Right renal cortex interstitium (tissue), 3 donors: Measurements from ENCODE around the gene A4GALT. TPM values are rescaled to one million over a fixed set of nuclear protein-coding genes. Genes with fewer than 3 reads are reported as not detected.
"Not testable (repeated sequence)": the region's sequence is repeated elsewhere in the genome, so short reads cannot be mapped to it uniquely, and the experiment has no call there.

Experiments
- DNase-seq, 3 donors: peaks; one replicate each; pipeline ENCODE4 v3.0.0-alpha.2; 2013; ENCODE audit warnings: low read depth in 3 of 3, low spot score in 2 of 3
- polyA plus RNA-seq, 3 donors: library from polyadenylated mRNA; unstranded; fragments of 120-200 nt; gene quantifications; one replicate each; pipeline ENCODE4 v1.2.1, GENCODE V29; 2013; ENCODE audit not compliant: insufficient read length in 3 of 3

Gene A4GALT
- polyA plus RNA-seq, 3 donors = 14.0 to 18.7 (median 14.1) TPM

DNA sequence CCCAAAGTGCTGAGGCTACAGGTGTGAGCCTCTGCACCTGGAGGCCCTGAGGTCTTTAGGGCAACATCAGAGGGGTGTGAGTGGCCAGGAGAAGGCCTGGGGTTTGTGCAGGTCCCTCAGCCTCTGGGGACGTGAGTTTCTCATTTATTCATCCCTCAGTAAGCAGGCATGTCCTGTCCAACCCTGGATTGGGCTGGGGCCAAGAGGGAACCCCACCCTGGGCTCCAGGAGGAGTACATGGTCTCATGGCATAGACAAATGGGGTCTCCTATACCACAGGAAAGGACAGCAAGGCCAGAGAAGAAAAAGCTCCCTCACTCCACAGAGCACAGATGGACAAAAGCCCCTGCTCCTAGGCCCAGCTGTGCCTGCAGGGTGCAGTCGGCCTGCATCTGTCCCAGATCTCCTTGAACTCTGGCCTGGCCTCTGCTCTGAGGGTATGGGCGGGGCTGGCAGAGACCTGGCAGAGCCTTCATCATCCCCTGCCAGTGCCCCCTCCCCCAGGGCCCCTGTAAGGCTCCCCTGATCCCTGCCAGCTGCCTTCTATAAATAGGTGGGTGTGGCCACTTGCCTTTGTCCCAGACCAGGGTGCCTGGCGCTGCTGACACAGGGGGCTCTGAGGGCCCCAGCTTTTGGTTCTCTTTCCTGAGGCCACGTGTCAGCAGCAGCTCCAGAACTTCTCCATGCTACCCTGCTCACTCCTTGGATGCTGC lies 34.6 kb downstream of the A4GALT start:
- no peak for DNase-seq

- DNase-seq = no peak
Measured at GRCh38 chr22:42684462-42685195, 36.0 kb downstream of the A4GALT start.

- no peak for DNase-seq
Measured at GRCh38 chr22:42683578-42684283, 36.9 kb downstream of the A4GALT start.

GRCh38 chr22:42682113-42682851 lies 38.4 kb downstream of the A4GALT start:
- no peak for DNase-seq

- DNase-seq = no peak
Measured at GRCh38 chr22:42680648-42681047, 40.0 kb downstream of the A4GALT start.

GRCh38 chr22:42679691-42680090 lies 41.0 kb downstream of the A4GALT start:
- no peak for DNase-seq

- no peak for DNase-seq
Measured at GRCh38 chr22:42678894-42679293, 41.8 kb downstream of the A4GALT start.

GRCh38 chr22:42677936-42678335 lies 42.7 kb downstream of the A4GALT start:
- DNase-seq = not testable (repeated sequence)

DNA sequence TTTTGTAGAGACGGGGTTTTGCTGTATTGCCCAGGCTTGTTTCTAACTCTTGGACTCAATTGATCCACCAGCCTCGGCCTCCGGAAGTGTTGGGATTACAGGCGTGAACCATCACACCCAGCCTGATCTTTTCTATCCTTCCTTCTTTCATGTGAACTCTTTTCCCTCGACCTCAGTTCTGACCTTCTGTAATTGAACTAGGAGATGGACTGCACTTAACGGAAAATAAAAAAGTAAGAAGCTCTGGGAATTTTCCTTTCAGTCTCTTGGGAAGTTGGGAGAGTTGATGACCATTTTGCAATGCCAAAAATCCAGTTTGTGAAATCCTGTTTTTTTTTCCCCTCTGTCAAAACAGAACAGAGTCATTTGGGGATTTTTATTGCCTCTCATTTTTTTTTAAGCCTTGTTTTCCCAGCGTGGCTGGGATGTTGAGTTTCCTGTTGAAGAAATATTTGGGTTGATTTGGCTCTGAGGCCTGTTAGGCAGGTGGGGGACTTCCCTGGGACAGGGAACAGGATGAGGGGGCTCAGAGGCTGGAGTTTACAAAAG lies 44.5 kb downstream of the A4GALT start:
- no peak for DNase-seq

- DNase-seq = no peak
Measured at GRCh38 chr22:42673898-42674401, 46.7 kb downstream of the A4GALT start.

DNA sequence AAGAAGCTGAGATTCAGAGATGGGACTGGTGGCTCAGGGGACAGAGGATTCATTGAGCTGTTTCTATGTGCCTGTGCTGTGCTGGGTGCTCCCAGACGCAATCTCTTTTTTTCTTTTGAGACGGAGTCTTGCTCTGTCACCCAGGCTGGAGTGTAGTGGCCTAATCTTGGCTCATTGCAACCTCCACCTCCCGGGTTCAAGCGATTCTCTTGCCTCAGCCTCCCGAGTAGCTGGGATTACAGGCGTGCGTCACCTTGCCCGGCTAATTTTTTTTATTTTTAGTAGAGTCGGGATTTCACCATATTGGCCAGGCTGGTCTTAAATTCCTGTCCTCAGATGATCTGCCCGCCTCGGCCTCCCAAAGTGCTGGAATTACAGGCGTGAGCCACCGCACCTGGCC lies 47.6 kb downstream of the A4GALT start:
- not testable (repeated sequence) for DNase-seq

GRCh38 chr22:42670921-42671709 lies 49.6 kb downstream of the A4GALT start:
- DNase-seq = no peak

DNA sequence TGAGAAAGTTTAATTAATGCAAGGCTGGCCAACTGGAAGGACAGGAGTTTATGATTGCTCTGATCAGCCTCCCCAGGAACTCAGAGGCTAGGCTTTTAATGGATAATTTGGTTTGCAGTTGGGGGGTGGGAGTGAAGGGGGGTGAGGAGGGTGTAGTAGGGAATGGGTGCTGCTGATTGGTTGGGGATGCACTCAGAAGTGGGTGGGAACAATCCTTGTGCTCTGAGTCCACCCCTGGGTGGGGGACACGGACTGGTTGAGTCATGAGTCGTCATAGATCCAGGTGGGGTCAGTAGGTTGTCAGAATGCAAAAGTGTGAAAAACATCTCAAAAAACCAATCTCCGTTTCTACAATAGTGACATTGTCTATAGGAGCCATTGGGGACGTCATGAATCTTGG lies 50.6 kb downstream of the A4GALT start:
- no peak for DNase-seq

DNA sequence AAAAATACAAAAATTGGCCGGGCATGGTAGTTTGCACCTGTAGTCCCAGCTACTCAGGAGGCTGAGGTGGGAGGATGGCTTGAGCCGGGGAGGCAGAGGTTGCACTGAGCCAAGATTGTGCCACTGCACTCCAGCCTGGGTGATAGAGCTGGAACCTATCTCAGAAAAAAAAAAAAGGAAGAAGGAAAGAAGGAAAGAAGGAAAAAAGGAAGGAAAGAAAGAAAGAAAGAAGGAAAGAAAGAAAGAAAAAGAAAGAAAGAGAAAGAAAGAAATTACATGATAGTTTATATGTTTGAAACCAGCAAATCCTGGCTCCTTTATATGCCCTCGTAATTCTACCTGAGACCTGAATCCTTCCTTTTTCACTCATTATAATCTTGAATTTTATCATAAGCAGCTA lies 54.3 kb downstream of the A4GALT start:
- DNase-seq = not testable (repeated sequence)

- DNase-seq = no peak
Measured at GRCh38 chr22:42664976-42665831, 55.5 kb downstream of the A4GALT start.

- peak in 2 of 3 donors; percentile 56 to 79 for DNase-seq
Measured at GRCh38 chr22:42661985-42662831, 58.5 kb downstream of the A4GALT start.

- DNase-seq = no peak
Measured at GRCh38 chr22:42656578-42656977, 64.1 kb downstream of the A4GALT start.

DNA sequence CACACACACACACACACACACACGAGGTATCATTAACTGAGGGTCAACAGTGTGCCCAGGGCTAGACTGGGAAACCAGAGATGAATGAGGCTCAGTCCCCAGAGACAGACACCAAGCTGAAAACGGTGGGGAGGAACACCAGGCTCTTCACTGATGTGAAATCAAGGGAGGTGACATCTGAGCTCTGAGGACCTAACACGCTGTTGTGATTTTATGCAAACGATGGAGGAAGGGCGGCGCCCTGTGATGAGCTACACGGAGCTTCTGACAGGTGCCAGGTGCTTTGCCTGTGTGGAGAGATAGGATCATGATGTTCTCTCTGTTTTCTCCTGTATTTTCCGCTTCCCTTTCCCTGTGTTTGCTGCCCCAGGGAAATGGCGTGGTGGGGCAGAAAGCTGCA lies 65.0 kb downstream of the A4GALT start:
- DNase-seq = no peak
